Transverse colon (tissue), 4 donors: ENCODE results near the gene PCDHGA12.

Experiments
- EP300 ChIP-seq: sonication (generic); formaldehyde crosslinking; IDR thresholded peaks from one replicate; pipeline ENCODE4 v1.6.1; 2017; ENCODE audit warnings: antibody characterized with exemption, low read depth
- POLR2AphosphoS5 ChIP-seq, 3 donors: sonication (generic); formaldehyde crosslinking; IDR thresholded peaks; one replicate each; pipeline ENCODE4 v1.6.1; 2016; ENCODE audit warnings: antibody characterized with exemption in 3 of 3
- TF ChIP-seq, protein P1 (sequence below), 5 experiments: fragments of 200-600 bp in 3 of 5; fragments of 450-650 bp in 2 of 5; sonication (generic) in 3 of 5; IDR thresholded peaks; 1 replicate in 2 of 5; 2 replicates in 3 of 5; pipeline ENCODE4 v1.5.1; 2016 to 2017; ENCODE audit warnings: antibody characterized with exemption in 5 of 5, inconsistent platforms in 3 of 5, mild to moderate bottlenecking in 2 of 5, moderate library complexity in 1 of 5

DNA sequence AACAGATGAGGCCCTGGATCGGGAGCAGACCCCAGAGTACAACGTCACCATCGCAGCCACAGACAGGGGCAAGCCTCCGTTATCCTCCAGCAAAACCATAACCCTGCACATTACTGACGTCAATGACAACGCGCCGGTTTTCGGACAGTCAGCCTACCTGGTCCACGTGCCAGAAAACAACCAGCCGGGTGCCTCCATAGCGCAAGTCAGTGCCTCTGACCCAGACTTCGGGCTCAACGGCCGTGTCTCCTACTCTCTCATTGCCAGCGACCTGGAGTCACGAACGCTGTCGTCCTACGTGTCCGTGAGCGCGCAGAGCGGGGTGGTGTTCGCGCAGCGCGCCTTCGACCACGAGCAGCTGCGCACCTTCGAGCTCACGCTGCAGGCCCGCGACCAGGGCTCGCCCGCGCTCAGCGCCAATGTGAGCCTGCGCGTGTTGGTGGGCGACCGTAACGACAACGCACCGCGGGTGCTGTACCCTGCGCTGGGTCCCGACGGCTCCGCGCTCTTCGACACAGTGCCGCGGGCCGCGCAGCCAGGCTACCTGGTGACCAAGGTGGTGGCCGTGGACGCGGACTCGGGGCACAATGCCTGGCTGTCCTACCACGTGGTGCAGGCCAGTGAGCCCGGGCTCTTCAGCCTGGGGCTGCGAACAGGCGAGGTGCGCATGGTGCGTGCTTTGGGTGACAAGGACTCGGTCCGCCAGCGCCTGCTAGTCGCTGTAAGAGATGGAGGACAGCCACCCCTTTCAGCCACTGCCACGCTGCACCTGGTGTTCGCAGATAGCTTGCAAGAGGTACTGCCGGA, 11.0 kb upstream of the PCDHGA12 start:
- TF ChIP-seq POLR2AphosphoS5 (IDR thresholded peaks at IDR 0.05) (no peak), EP300 (no peak)
- TF ChIP-seq, protein P1, sequence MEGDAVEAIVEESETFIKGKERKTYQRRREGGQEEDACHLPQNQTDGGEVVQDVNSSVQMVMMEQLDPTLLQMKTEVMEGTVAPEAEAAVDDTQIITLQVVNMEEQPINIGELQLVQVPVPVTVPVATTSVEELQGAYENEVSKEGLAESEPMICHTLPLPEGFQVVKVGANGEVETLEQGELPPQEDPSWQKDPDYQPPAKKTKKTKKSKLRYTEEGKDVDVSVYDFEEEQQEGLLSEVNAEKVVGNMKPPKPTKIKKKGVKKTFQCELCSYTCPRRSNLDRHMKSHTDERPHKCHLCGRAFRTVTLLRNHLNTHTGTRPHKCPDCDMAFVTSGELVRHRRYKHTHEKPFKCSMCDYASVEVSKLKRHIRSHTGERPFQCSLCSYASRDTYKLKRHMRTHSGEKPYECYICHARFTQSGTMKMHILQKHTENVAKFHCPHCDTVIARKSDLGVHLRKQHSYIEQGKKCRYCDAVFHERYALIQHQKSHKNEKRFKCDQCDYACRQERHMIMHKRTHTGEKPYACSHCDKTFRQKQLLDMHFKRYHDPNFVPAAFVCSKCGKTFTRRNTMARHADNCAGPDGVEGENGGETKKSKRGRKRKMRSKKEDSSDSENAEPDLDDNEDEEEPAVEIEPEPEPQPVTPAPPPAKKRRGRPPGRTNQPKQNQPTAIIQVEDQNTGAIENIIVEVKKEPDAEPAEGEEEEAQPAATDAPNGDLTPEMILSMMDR (IDR thresholded peaks at IDR 0.05): no peak
